ENCODE measurements around the gene TFAP2A. TPM values are rescaled to one million over a fixed set of nuclear protein-coding genes. Genes with fewer than 3 reads are reported as not detected.
A peak's percentile ranks its signal among the peaks of the same experiment; 100 is the strongest.

Gene TFAP2A
- total and polyA plus RNA-seq, 7 experiments from 2014 or later = not detected

GRCh38 chr6:10381830-10382208 lies 33.1 kb downstream of the TFAP2A start:
- H3K27me3 ChIP-seq (ENCODE audit: control insufficient read depth in 2 of 2, insufficient read depth in 2 of 2, low read length in 2 of 2) = peaks cover 7 to 20% of the 10 kb centered on the region in 2 donors
- H3K4me3 ChIP-seq (ENCODE audit: low read length) = no peak overlapping the region
- intact Hi-C loops (cut with micrococcal nuclease) = loop anchor here (5.0 kb wide), 2 partner anchors 35 to 505 kb away; partner anchors contain the start of genes SYCP2L (in 1 of the 2) and TFAP2A (in 1 of the 2)
- ATAC-seq = no peak
- Mint-ChIP-seq H3K27ac (peak overlapping the region in 1 of 9 donors; percentile 1), H3K9me3 (peaks cover 0 to 50% (median 19%) of the 10 kb centered on the region in 11 donors), H3K36me3 (peaks cover 2 to 18% (median 7%) of the 10 kb centered on the region in 5 donors), H3K27me3 (peaks cover 72 to 83% (median 78%) of the 10 kb centered on the region in 5 donors), H3K4me1 (peaks cover 4 to 29% (median 16%) of the 10 kb centered on the region in 7 donors), H3K4me3 (peak overlapping the region in 4 of 10 donors; percentile 25 to 54 (median 42))
- no peaks in the 10 kb centered on the region for H3K4me1 ChIP-seq (ENCODE audit: control insufficient read depth in 2 of 2, insufficient read depth in 2 of 2, low read length in 2 of 2)
- no peaks in the 10 kb centered on the region for H3K9me3 ChIP-seq (ENCODE audit: control insufficient read depth in 2 of 3, low read length in 3 of 3)
- no peaks in the 10 kb centered on the region for H3K36me3 ChIP-seq (ENCODE audit: control insufficient read depth in 2 of 3, insufficient read depth in 3 of 3, low read length in 3 of 3)
- CTCF ChIA-PET = no interaction called here
- no peak for DNase-seq
- no peak overlapping the region for H3K27ac ChIP-seq (ENCODE audit: low read depth, low read length)
- POLR2A ChIA-PET = no interaction called here

- no peak for ATAC-seq
- Mint-ChIP-seq H3K4me3 (peak overlapping the region in 2 of 10 donors; percentile 10 to 25), H3K9me3 (peaks cover 0 to 44% (median 19%) of the 10 kb centered on the region in 11 donors), H3K4me1 (peaks cover 4 to 29% (median 16%) of the 10 kb centered on the region in 7 donors), H3K36me3 (peaks cover 2 to 13% (median 7%) of the 10 kb centered on the region in 5 donors), H3K27me3 (peaks cover 67 to 78% (median 73%) of the 10 kb centered on the region in 5 donors), H3K27ac (no peak overlapping the region)
- ChIA-PET CTCF (no interaction called here), POLR2A (no interaction called here)
- H3K9me3 ChIP-seq (ENCODE audit: control insufficient read depth in 2 of 3, low read length in 3 of 3) = no peaks in the 10 kb centered on the region
- no peak overlapping the region for H3K4me3 ChIP-seq (ENCODE audit: low read length)
- H3K4me1 ChIP-seq (ENCODE audit: control insufficient read depth in 2 of 2, insufficient read depth in 2 of 2, low read length in 2 of 2) = no peaks in the 10 kb centered on the region
- intact Hi-C loops (cut with micrococcal nuclease) = loop anchor here (5.0 kb wide), 2 partner anchors 36 to 506 kb away; partner anchors contain the start of genes SYCP2L (in 1 of the 2) and TFAP2A (in 1 of the 2)
- peaks cover 3 to 20% of the 10 kb centered on the region in 2 donors for H3K27me3 ChIP-seq (ENCODE audit: control insufficient read depth in 2 of 2, insufficient read depth in 2 of 2, low read length in 2 of 2)
- DNase-seq = no peak
- no peak overlapping the region for H3K27ac ChIP-seq (ENCODE audit: low read depth, low read length)
- H3K36me3 ChIP-seq (ENCODE audit: control insufficient read depth in 2 of 3, insufficient read depth in 3 of 3, low read length in 3 of 3) = no peaks in the 10 kb centered on the region
These were observed 33.6 kb downstream of the TFAP2A start for GRCh38 chr6:10381133-10381829.

GRCh38 chr6:10375391-10375969 lies 39.4 kb downstream of the TFAP2A start:
- CTCF ChIA-PET = no interaction called here
- Histone ChIP-seq H3K36me3 (ENCODE audit: control insufficient read depth in 2 of 3, insufficient read depth in 3 of 3, low read length in 3 of 3) (no peaks in the 10 kb centered on the region), H3K4me3 (ENCODE audit: low read length) (no peak overlapping the region), H3K9me3 (ENCODE audit: control insufficient read depth in 2 of 3, low read length in 3 of 3) (no peaks in the 10 kb centered on the region), H3K27ac (ENCODE audit: low read depth, low read length) (no peak overlapping the region), H3K27me3 (ENCODE audit: control insufficient read depth in 2 of 2, insufficient read depth in 2 of 2, low read length in 2 of 2) (no peaks in the 10 kb centered on the region), H3K4me1 (ENCODE audit: control insufficient read depth in 2 of 2, insufficient read depth in 2 of 2, low read length in 2 of 2) (no peaks in the 10 kb centered on the region)
- DNase-seq (no peak), ATAC-seq (no peak)
- Mint-ChIP-seq H3K4me3 (no peak overlapping the region), H3K36me3 (no peaks in the 10 kb centered on the region), H3K27me3 (peaks cover 13 to 46% (median 39%) of the 10 kb centered on the region in 5 donors), H3K4me1 (no peaks in the 10 kb centered on the region), H3K9me3 (peaks cover 0 to 7% (median 1%) of the 10 kb centered on the region in 11 donors), H3K27ac (no peak overlapping the region)
- POLR2A ChIA-PET = no interaction called here
- intact Hi-C loops (cut with micrococcal nuclease) = no loop called here

- Mint-ChIP-seq H3K27me3 (peaks cover 5 to 44% (median 33%) of the 10 kb centered on the region in 5 donors), H3K9me3 (peaks cover 0 to 8% (median 0%) of the 10 kb centered on the region in 11 donors), H3K27ac (no peak overlapping the region), H3K4me1 (no peaks in the 10 kb centered on the region), H3K4me3 (no peak overlapping the region), H3K36me3 (peaks cover 0 to 3% (median 0%) of the 10 kb centered on the region in 5 donors)
- POLR2A ChIA-PET = no interaction called here
- Histone ChIP-seq H3K4me1 (ENCODE audit: control insufficient read depth in 2 of 2, insufficient read depth in 2 of 2, low read length in 2 of 2) (no peaks in the 10 kb centered on the region), H3K9me3 (ENCODE audit: control insufficient read depth in 2 of 3, low read length in 3 of 3) (no peaks in the 10 kb centered on the region), H3K36me3 (ENCODE audit: control insufficient read depth in 2 of 3, insufficient read depth in 3 of 3, low read length in 3 of 3) (no peaks in the 10 kb centered on the region), H3K27ac (ENCODE audit: low read depth, low read length) (no peak overlapping the region), H3K4me3 (ENCODE audit: low read length) (no peak overlapping the region), H3K27me3 (ENCODE audit: control insufficient read depth in 2 of 2, insufficient read depth in 2 of 2, low read length in 2 of 2) (no peaks in the 10 kb centered on the region)
- no peak for ATAC-seq
- intact Hi-C loops (cut with micrococcal nuclease) = no loop called here
- DNase-seq = no peak
- CTCF ChIA-PET = no interaction called here
These were observed 41.1 kb downstream of the TFAP2A start for GRCh38 chr6:10373642-10374359.

GRCh38 chr6:10369896-10370295 lies 45.0 kb downstream of the TFAP2A start:
- H3K4me3 ChIP-seq (ENCODE audit: low read length) = no peak overlapping the region
- H3K36me3 ChIP-seq (ENCODE audit: control insufficient read depth in 2 of 3, insufficient read depth in 3 of 3, low read length in 3 of 3) = no peaks in the 10 kb centered on the region
- no peak overlapping the region for H3K4me3 Mint-ChIP-seq
- peaks cover 0 to 16% (median 3%) of the 10 kb centered on the region in 11 donors for H3K9me3 Mint-ChIP-seq
- H3K9me3 ChIP-seq (ENCODE audit: control insufficient read depth in 2 of 3, low read length in 3 of 3) = no peaks in the 10 kb centered on the region
- CTCF ChIA-PET = no interaction called here
- no peaks in the 10 kb centered on the region for H3K4me1 Mint-ChIP-seq
- H3K27me3 Mint-ChIP-seq = peaks cover 0 to 28% (median 14%) of the 10 kb centered on the region in 5 donors
- intact Hi-C loops (cut with micrococcal nuclease) = no loop called here
- H3K27ac Mint-ChIP-seq = no peak overlapping the region
- no peaks in the 10 kb centered on the region for H3K27me3 ChIP-seq (ENCODE audit: control insufficient read depth in 2 of 2, insufficient read depth in 2 of 2, low read length in 2 of 2)
- ATAC-seq (no peak), DNase-seq (no peak)
- H3K27ac ChIP-seq (ENCODE audit: low read depth, low read length) = no peak overlapping the region
- H3K36me3 Mint-ChIP-seq = peaks cover 0 to 3% (median 0%) of the 10 kb centered on the region in 5 donors
- POLR2A ChIA-PET = no interaction called here
- no peaks in the 10 kb centered on the region for H3K4me1 ChIP-seq (ENCODE audit: control insufficient read depth in 2 of 2, insufficient read depth in 2 of 2, low read length in 2 of 2)

- no peak for DNase-seq
- no peak for ATAC-seq
- no peak overlapping the region for H3K4me3 Mint-ChIP-seq
- no peak overlapping the region for H3K27ac Mint-ChIP-seq
- peaks cover 0 to 27% (median 16%) of the 10 kb centered on the region in 5 donors for H3K27me3 Mint-ChIP-seq
- Histone ChIP-seq H3K27me3 (ENCODE audit: control insufficient read depth in 2 of 2, insufficient read depth in 2 of 2, low read length in 2 of 2) (no peaks in the 10 kb centered on the region), H3K4me3 (ENCODE audit: low read length) (no peak overlapping the region), H3K27ac (ENCODE audit: low read depth, low read length) (no peak overlapping the region), H3K9me3 (ENCODE audit: control insufficient read depth in 2 of 3, low read length in 3 of 3) (peaks cover 0 to under 1% (median 0%) of the 10 kb centered on the region in 3 experiments), H3K36me3 (ENCODE audit: control insufficient read depth in 2 of 3, insufficient read depth in 3 of 3, low read length in 3 of 3) (no peaks in the 10 kb centered on the region), H3K4me1 (ENCODE audit: control insufficient read depth in 2 of 2, insufficient read depth in 2 of 2, low read length in 2 of 2) (no peaks in the 10 kb centered on the region)
- H3K9me3 Mint-ChIP-seq = peaks cover 0 to 24% (median 6%) of the 10 kb centered on the region in 11 donors
- peaks cover 0 to 3% (median 0%) of the 10 kb centered on the region in 5 donors for H3K36me3 Mint-ChIP-seq
- intact Hi-C loops (cut with micrococcal nuclease) = no loop called here
- ChIA-PET CTCF (no interaction called here), POLR2A (no interaction called here)
- H3K4me1 Mint-ChIP-seq = no peaks in the 10 kb centered on the region
These were observed 46.0 kb downstream of the TFAP2A start for GRCh38 chr6:10368861-10369260.
